IMR-90 (cell line): Measurements from ENCODE around the gene B4GALT1. TPM values are rescaled to one million over a fixed set of nuclear protein-coding genes. Genes with fewer than 3 reads are reported as not detected.

Experiments used
- ATAC-seq: fragments of 200-7000 bp; cut with Tn5 transposase; 2 replicates; pipeline ENCODE4 v1.9.1; 2020; ENCODE audit warnings: low read depth, mild to moderate bottlenecking, moderate library complexity
- BruUV-seq: library from RNA; stranded (reverse); fragments of 400-500 nt; replicated peaks from 2 replicates; lab custom pipeline; 2021; lab: Mats Ljungman, UMichigan
- CTCF ChIA-PET: fragments of 300-600 bp; formaldehyde crosslinking; extraction: SDS; loops from one replicate; lab custom pipeline; 2021; ENCODE audit warnings: antibody characterized with exemption; lab: Yijun Ruan, JAX
- POLR2A ChIA-PET: fragments of 300-600 bp; sonication (Branson Sonifier 250); formaldehyde crosslinking; loops from one replicate; lab custom pipeline; 2022; ENCODE audit warnings: antibody characterized with exemption; ENCODE audit not compliant: unreplicated experiment; lab: Charles Lee
- DNase-seq: peaks from one replicate; pipeline ENCODE4 v3.0.0; 2013
- H2AFZ ChIP-seq: replicated peaks from 2 replicates; pipeline ENCODE3; 2013; ENCODE audit warnings: low read length, mild to moderate bottlenecking; ENCODE audit not compliant: poor library complexity
- H2AK5ac ChIP-seq: 2 replicates; pipeline ENCODE4 v1.6.1; 2013; ENCODE audit warnings: low read depth, low read length, inconsistent platforms
- H2AK9ac ChIP-seq: replicated peaks from 2 replicates; pipeline ENCODE3; 2013; ENCODE audit warnings: mild to moderate bottlenecking, low read depth, low read length, moderate library complexity; ENCODE audit not compliant: poor library complexity
- H2BK120ac ChIP-seq: 2 replicates; pipeline ENCODE4 v1.6.1; 2013; ENCODE audit warnings: low read depth, low read length, inconsistent platforms
- H2BK15ac ChIP-seq: 3 replicates; pipeline ENCODE4 v1.6.1; 2013; ENCODE audit warnings: low read depth, low read length, inconsistent platforms
- H2BK20ac ChIP-seq: 2 replicates; pipeline ENCODE4 v1.6.1; 2013; ENCODE audit warnings: low read depth, mild to moderate bottlenecking, inconsistent platforms, low read length, moderate library complexity
- H2BK5ac ChIP-seq: 2 replicates; pipeline ENCODE4 v1.6.1; 2013; ENCODE audit warnings: mild to moderate bottlenecking, low read depth, low read length, inconsistent platforms; ENCODE audit not compliant: poor library complexity, severe bottlenecking
- H3K14ac ChIP-seq: replicated peaks from 2 replicates; pipeline ENCODE4 v1.6.1; 2013; ENCODE audit warnings: low read depth, low read length, inconsistent platforms
- H3K18ac ChIP-seq: 2 replicates; pipeline ENCODE4 v1.6.1; 2013; ENCODE audit warnings: low read depth, low read length, control low read depth
- H3K23ac ChIP-seq: 2 replicates; pipeline ENCODE4 v1.6.1; 2013; ENCODE audit warnings: low read depth, low read length, inconsistent platforms
- H3K27ac ChIP-seq: 2 replicates; pipeline ENCODE4 v1.5.1; 2013; ENCODE audit warnings: mild to moderate bottlenecking, control low read depth, low read length; ENCODE audit not compliant: insufficient read depth
- H3K27me3 ChIP-seq: 2 replicates; pipeline ENCODE4 v1.6.1; 2013; ENCODE audit warnings: low read length; ENCODE audit not compliant: control insufficient read depth, insufficient read depth
- H3K36me3 ChIP-seq: 2 replicates; pipeline ENCODE4 v1.6.1; 2013; ENCODE audit warnings: low read length, mixed read lengths; ENCODE audit not compliant: control insufficient read depth, insufficient read depth
- H3K4ac ChIP-seq: 2 replicates; pipeline ENCODE4 v1.6.1; 2013; ENCODE audit warnings: low read depth, low read length, inconsistent platforms
- H3K4me1 ChIP-seq: 2 replicates; pipeline ENCODE4 v1.6.1; 2013; ENCODE audit warnings: low read length, mixed read lengths; ENCODE audit not compliant: control insufficient read depth, insufficient read depth
- H3K4me2 ChIP-seq: 2 replicates; pipeline ENCODE4 v1.6.1; 2013; ENCODE audit warnings: low read depth, mild to moderate bottlenecking, control low read depth, low read length, moderate library complexity
- H3K4me3 ChIP-seq: 2 replicates; pipeline ENCODE4 v1.5.1; 2013; ENCODE audit warnings: low read depth, mild to moderate bottlenecking, control low read depth, low read length, moderate library complexity; ENCODE audit not compliant: insufficient read depth
- H3K56ac ChIP-seq: 2 replicates; pipeline ENCODE4 v1.6.1; 2013; ENCODE audit warnings: low read length, inconsistent platforms; ENCODE audit not compliant: insufficient read depth; ENCODE audit errors: extremely low read depth
- H3K79me1 ChIP-seq, 2 experiments: 2 replicates each; pipeline ENCODE4 v1.6.1; 2013; ENCODE audit warnings: low read length in 2 of 2, inconsistent platforms in 1 of 2, low read depth in 1 of 2
- H3K9ac ChIP-seq: 2 replicates; pipeline ENCODE4 v1.6.1; 2013; ENCODE audit warnings: low read depth, low read length, control low read depth
- H3K9me1 ChIP-seq: 2 replicates; pipeline ENCODE4 v1.6.1; 2013; ENCODE audit warnings: low read length, inconsistent platforms; ENCODE audit not compliant: insufficient read depth
- H3K9me3 ChIP-seq: 2 replicates; pipeline ENCODE4 v1.6.1; 2013; ENCODE audit warnings: low read length; ENCODE audit not compliant: control insufficient read depth, insufficient read depth
- H4K20me1 ChIP-seq: 2 replicates; pipeline ENCODE4 v1.6.1; 2013; ENCODE audit warnings: low read length, inconsistent platforms; ENCODE audit not compliant: insufficient read depth
- H4K5ac ChIP-seq: 2 replicates; pipeline ENCODE4 v1.6.1; 2013; ENCODE audit warnings: mild to moderate bottlenecking, low read depth, low read length, control low read depth
- H4K8ac ChIP-seq, 2 experiments: 2 replicates each; pipeline ENCODE4 v1.6.1; 2013; ENCODE audit warnings: low read depth in 2 of 2, low read length in 2 of 2, control low read depth in 1 of 2, inconsistent platforms in 1 of 2
- H4K91ac ChIP-seq: 2 replicates; pipeline ENCODE4 v1.6.1; 2013; ENCODE audit warnings: low read depth, low read length, inconsistent platforms; ENCODE audit not compliant: insufficient read depth
- BHLHE40 ChIP-seq: fragments of 150-350 bp; IDR thresholded peaks from 2 replicates; pipeline ENCODE4 v1.6.1; 2016; ENCODE audit warnings: mild to moderate bottlenecking, low read depth, low read length
- CEBPB ChIP-seq: IDR thresholded peaks from 2 replicates; pipeline ENCODE4 v1.6.1; 2012; ENCODE audit warnings: low read depth, low read length, improper control_type of control experiment
- CHD1 ChIP-seq: IDR thresholded peaks from 2 replicates; pipeline ENCODE4 v1.6.1; 2012; ENCODE audit warnings: low read depth, low read length, improper control_type of control experiment
- CTCF ChIP-seq: conservative IDR thresholded peaks from 2 replicates; pipeline ENCODE4 v1.5.1; 2012; ENCODE audit warnings: mild to moderate bottlenecking, low read depth, low read length, improper control_type of control experiment
- ELK1 ChIP-seq: fragments of 150-350 bp; IDR thresholded peaks from 2 replicates; pipeline ENCODE4 v1.6.1; 2016; ENCODE audit warnings: low read depth, mild to moderate bottlenecking, low read length, moderate library complexity, borderline replicate concordance
- FOS ChIP-seq: fragments of 150-350 bp; IDR thresholded peaks from 2 replicates; pipeline ENCODE4 v1.6.1; 2016; ENCODE audit warnings: low read depth, low read length
- MAFK ChIP-seq: IDR thresholded peaks from 2 replicates; pipeline ENCODE4 v1.6.1; 2012; ENCODE audit warnings: low read depth, low read length, improper control_type of control experiment
- MAZ ChIP-seq: IDR thresholded peaks from 2 replicates; pipeline ENCODE4 v1.6.1; 2012; ENCODE audit warnings: low read depth, mild to moderate bottlenecking, low read length, improper control_type of control experiment, moderate library complexity, borderline replicate concordance
- MXI1 ChIP-seq: IDR thresholded peaks from 2 replicates; pipeline ENCODE4 v1.6.1; 2012; ENCODE audit warnings: low read depth, mild to moderate bottlenecking, low read length, moderate library complexity, borderline replicate concordance
- POLR2A ChIP-seq: IDR thresholded peaks from 2 replicates; pipeline ENCODE4 v1.6.1; 2012; ENCODE audit warnings: mild to moderate bottlenecking, low read depth, low read length
- RAD21 ChIP-seq: IDR thresholded peaks from 2 replicates; pipeline ENCODE4 v1.6.1; 2012; ENCODE audit warnings: low read length, improper control_type of control experiment
- RCOR1 ChIP-seq: IDR thresholded peaks from 2 replicates; pipeline ENCODE4 v1.6.1; 2012; ENCODE audit warnings: mild to moderate bottlenecking, low read length, improper control_type of control experiment; ENCODE audit not compliant: insufficient replicate concordance
- RFX5 ChIP-seq: IDR thresholded peaks from 2 replicates; pipeline ENCODE4 v1.8.0; 2012; ENCODE audit warnings: low read depth, mild to moderate bottlenecking, low read length, moderate library complexity
- SMC3 ChIP-seq: fragments of 150-350 bp; IDR thresholded peaks from 2 replicates; pipeline ENCODE4 v1.6.1; 2016; ENCODE audit warnings: low read depth, mild to moderate bottlenecking, antibody characterized with exemption, low read length, moderate library complexity
- USF2 ChIP-seq: fragments of 150-350 bp; IDR thresholded peaks from 2 replicates; pipeline ENCODE4 v1.6.1; 2017; ENCODE audit warnings: mild to moderate bottlenecking, antibody characterized with exemption, low read length, low read depth
- WGBS, 2 experiments: methylation state at CpG; one replicate each; pipeline versions ENCODE4 v1.1.5 to v1.1.7; 2013; ENCODE audit warnings: missing lambda C conversion rate in 2 of 2; ENCODE audit not compliant: insufficient read length in 1 of 2; ENCODE audit errors: extremely low coverage in 2 of 2; 5-methylcytosine and 5-hydroxymethylcytosine counted together
- dilution Hi-C: fragments of 300-500 bp; cut with HindIII; formaldehyde crosslinking; loops from one replicate; pipeline ENCODE4 v1.14.3; 2018; ENCODE audit warnings: low sequenced_read_pairs; ENCODE audit not compliant: unreplicated experiment
- in situ Hi-C: fragments of 300-500 bp; cut with MboI; formaldehyde crosslinking; loops from 3 replicates; pipeline ENCODE4 v1.14.3; 2019; ENCODE audit warnings: low sequenced_read_pairs, inconsistent platforms, mixed read lengths
- intact Hi-C: fragments of 100-400 bp; cut with micrococcal nuclease; formaldehyde crosslinking; loops from 2 replicates; pipeline ENCODE4 v1.10.0; 2022
- polyA plus RNA-seq, 3 experiments: library from polyadenylated mRNA; depleted of rRNA; stranded (reverse); fragments of >200 nt; gene quantifications; 2 replicates each; pipeline ENCODE4 v1.2.3, GENCODE V29; 2012; ENCODE audit warnings: low replicate concordance in 1 of 3
- total RNA-seq: library from RNA; depleted of rRNA; stranded (reverse); fragments of >200 nt; gene quantifications from 2 replicates; pipeline ENCODE4 v1.2.3, GENCODE V29; 2012

The B4GALT1 gene
- total and polyA plus RNA-seq, 2 of the 4 experiments (the other 2 are of a cell fraction): 8.8 to 37.8 TPM

- no peak overlapping the region for H2BK5ac ChIP-seq
- H4K8ac ChIP-seq: no peak overlapping the region
- H3K4ac ChIP-seq: no peak overlapping the region
- no peak overlapping the region for H4K91ac ChIP-seq
- ChIA-PET POLR2A (no interaction called here), CTCF (no interaction called here)
- WGBS, 2 experiments: 100% methylated on average over 1 of the region's 2 CpGs; no CpG with 5 or more reads in 1 of the 2 experiments
- dilution Hi-C loops (no loop called here), intact Hi-C loops (no loop called here), in situ Hi-C loops (no loop called here)
- no peak for ATAC-seq
- no peak overlapping the region for H2AFZ ChIP-seq
- H2AK5ac ChIP-seq: no peak overlapping the region
- TF ChIP-seq MXI1: no peak
- no peak for TF ChIP-seq CTCF
- no peak for TF ChIP-seq RFX5
- no peak for TF ChIP-seq SMC3
- no peak for TF ChIP-seq CHD1
- TF ChIP-seq FOS: no peak
- no peak for TF ChIP-seq RCOR1
- no peak for TF ChIP-seq POLR2A
- TF ChIP-seq RAD21: no peak
- TF ChIP-seq USF2: no peak
- TF ChIP-seq MAFK: no peak
- no peak for TF ChIP-seq CEBPB
- TF ChIP-seq MAZ: no peak
- no peak for TF ChIP-seq BHLHE40
- no peak for TF ChIP-seq ELK1
- no peaks in the 10 kb centered on the region for H3K9me3 ChIP-seq
- no peak overlapping the region for H3K27ac ChIP-seq
- no peak overlapping the region for H3K14ac ChIP-seq
- H3K18ac ChIP-seq: no peak overlapping the region
- H2BK120ac ChIP-seq: no peak overlapping the region
- H3K9me1 ChIP-seq: peaks cover 14% of the 10 kb centered on the region
- no peak overlapping the region for H2AK9ac ChIP-seq
- no peak overlapping the region for H2BK15ac ChIP-seq
- H3K4me3 ChIP-seq: no peak overlapping the region
- H4K5ac ChIP-seq: no peak overlapping the region
- H3K4me1 ChIP-seq: peaks cover 11% of the 10 kb centered on the region
- H3K27me3 ChIP-seq: no peaks in the 10 kb centered on the region
- no peak overlapping the region for H2BK20ac ChIP-seq
- no peaks in the 10 kb centered on the region for H3K36me3 ChIP-seq
- H4K20me1 ChIP-seq: no peaks in the 10 kb centered on the region
- no TSS peak for BruUV-seq
- H3K79me1 ChIP-seq: no peaks in the 10 kb centered on the region
- no peak overlapping the region for H3K9ac ChIP-seq
- no peak overlapping the region for H3K56ac ChIP-seq
- DNase-seq: no peak
- no peak overlapping the region for H3K4me2 ChIP-seq
- H3K23ac ChIP-seq: no peak overlapping the region
Observed at GRCh38 chr9:33099754-33100153, 67.4 kb downstream of the B4GALT1 start.
